Lower lobe of right lung (tissue), 2 donors: ENCODE results near the gene ADGRL3. TPM values are rescaled to one million over a fixed set of nuclear protein-coding genes. Genes with fewer than 3 reads are reported as not detected.
"Not testable (repeated sequence)": the region's sequence is repeated elsewhere in the genome, so short reads cannot be mapped to it uniquely, and the experiment has no call there.

Experiments used
- ATAC-seq, 2 donors: fragments of 200-7000 bp; cut with Tn5 transposase; one replicate each; pipeline ENCODE4 v1.9.1; 2020 to 2022; ENCODE audit warnings: mild to moderate bottlenecking in 2 of 2, moderate library complexity in 2 of 2
- DNase-seq: peaks from one replicate; pipeline ENCODE4 v3.0.0-alpha.2; 2020
- H3K27ac ChIP-seq: fragments of 200-600 bp; one replicate; pipeline ENCODE4 v1.8.0; 2022
- H3K27me3 ChIP-seq: fragments of 200-600 bp; one replicate; pipeline ENCODE4 v1.8.0; 2022; ENCODE audit warnings: low read depth
- H3K36me3 ChIP-seq: fragments of 200-600 bp; one replicate; pipeline ENCODE4 v1.8.0; 2022; ENCODE audit warnings: mild to moderate bottlenecking
- H3K4me1 ChIP-seq: fragments of 200-600 bp; one replicate; pipeline ENCODE4 v1.8.0; 2022
- H3K4me3 ChIP-seq: fragments of 200-600 bp; one replicate; pipeline ENCODE4 v1.8.0; 2022; ENCODE audit warnings: mild to moderate bottlenecking
- H3K9me3 ChIP-seq: fragments of 200-600 bp; one replicate; pipeline ENCODE4 v1.8.0; 2022
- intact Hi-C: fragments of 100-400 bp; cut with DNase I; formaldehyde crosslinking; loops from one replicate; pipeline ENCODE4 v1.11.0; 2022
- total RNA-seq: library from RNA; stranded (reverse); fragmentation: NEBNext Ultra II Directional; extraction: Animal tissue kit (Norgen Biotek cat#: 25700); gene quantifications from one replicate; pipeline ENCODE4 v1.2.1, GENCODE V29; 2021
- TF ChIP-seq, protein P1 (sequence below): fragments of 200-600 bp; IDR thresholded peaks from one replicate; pipeline ENCODE4 v1.8.0; 2022; ENCODE audit warnings: antibody characterized with exemption, mild to moderate bottlenecking
- donor health status: DM: no; HTN: yes; CAD: no; lungs with severe emphysema.

Gene ADGRL3
- total RNA-seq, 1 donor from 2014 or later: 6.0 TPM

GRCh38 chr4:61342061-61342460, 141.9 kb downstream of the ADGRL3 start:
- Histone ChIP-seq H3K9me3 (no peaks in the 10 kb centered on the region), H3K4me3 (no peak overlapping the region), H3K4me1 (no peaks in the 10 kb centered on the region), H3K27ac (no peak overlapping the region), H3K36me3 (no peaks in the 10 kb centered on the region), H3K27me3 (no peaks in the 10 kb centered on the region)
- DNase-seq (no peak), ATAC-seq (no peak)
- TF ChIP-seq, protein P1, sequence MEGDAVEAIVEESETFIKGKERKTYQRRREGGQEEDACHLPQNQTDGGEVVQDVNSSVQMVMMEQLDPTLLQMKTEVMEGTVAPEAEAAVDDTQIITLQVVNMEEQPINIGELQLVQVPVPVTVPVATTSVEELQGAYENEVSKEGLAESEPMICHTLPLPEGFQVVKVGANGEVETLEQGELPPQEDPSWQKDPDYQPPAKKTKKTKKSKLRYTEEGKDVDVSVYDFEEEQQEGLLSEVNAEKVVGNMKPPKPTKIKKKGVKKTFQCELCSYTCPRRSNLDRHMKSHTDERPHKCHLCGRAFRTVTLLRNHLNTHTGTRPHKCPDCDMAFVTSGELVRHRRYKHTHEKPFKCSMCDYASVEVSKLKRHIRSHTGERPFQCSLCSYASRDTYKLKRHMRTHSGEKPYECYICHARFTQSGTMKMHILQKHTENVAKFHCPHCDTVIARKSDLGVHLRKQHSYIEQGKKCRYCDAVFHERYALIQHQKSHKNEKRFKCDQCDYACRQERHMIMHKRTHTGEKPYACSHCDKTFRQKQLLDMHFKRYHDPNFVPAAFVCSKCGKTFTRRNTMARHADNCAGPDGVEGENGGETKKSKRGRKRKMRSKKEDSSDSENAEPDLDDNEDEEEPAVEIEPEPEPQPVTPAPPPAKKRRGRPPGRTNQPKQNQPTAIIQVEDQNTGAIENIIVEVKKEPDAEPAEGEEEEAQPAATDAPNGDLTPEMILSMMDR: no peak
- intact Hi-C loops: no loop called here

GRCh38 chr4:61350932-61351331, 150.8 kb downstream of the ADGRL3 start:
- Histone ChIP-seq H3K9me3 (no peaks in the 10 kb centered on the region), H3K36me3 (no peaks in the 10 kb centered on the region), H3K4me3 (no peak overlapping the region), H3K27ac (no peak overlapping the region), H3K27me3 (no peaks in the 10 kb centered on the region), H3K4me1 (no peaks in the 10 kb centered on the region)
- intact Hi-C loops: no loop called here
- TF ChIP-seq, protein P1: no peak
- ATAC-seq (no peak), DNase-seq (no peak)

GRCh38 chr4:61356696-61357095, 156.6 kb downstream of the ADGRL3 start:
- Histone ChIP-seq H3K27me3 (no peaks in the 10 kb centered on the region), H3K9me3 (no peaks in the 10 kb centered on the region), H3K4me1 (no peaks in the 10 kb centered on the region), H3K36me3 (no peaks in the 10 kb centered on the region), H3K27ac (no peak overlapping the region), H3K4me3 (no peak overlapping the region)
- TF ChIP-seq, protein P1: no peak
- intact Hi-C loops: no loop called here
- DNase-seq: no peak
- ATAC-seq: no peak

- H3K9me3 ChIP-seq: no peaks in the 10 kb centered on the region
- DNase-seq (no peak), ATAC-seq (no peak)
- no peak overlapping the region for H3K27ac ChIP-seq
- H3K4me3 ChIP-seq: no peak overlapping the region
- TF ChIP-seq, protein P1: no peak
- H3K4me1 ChIP-seq: no peaks in the 10 kb centered on the region
- intact Hi-C loops: no loop called here
- H3K36me3 ChIP-seq: no peaks in the 10 kb centered on the region
- no peaks in the 10 kb centered on the region for H3K27me3 ChIP-seq
Measured at GRCh38 chr4:61359301-61359700, 159.2 kb downstream of the ADGRL3 start.

DNA sequence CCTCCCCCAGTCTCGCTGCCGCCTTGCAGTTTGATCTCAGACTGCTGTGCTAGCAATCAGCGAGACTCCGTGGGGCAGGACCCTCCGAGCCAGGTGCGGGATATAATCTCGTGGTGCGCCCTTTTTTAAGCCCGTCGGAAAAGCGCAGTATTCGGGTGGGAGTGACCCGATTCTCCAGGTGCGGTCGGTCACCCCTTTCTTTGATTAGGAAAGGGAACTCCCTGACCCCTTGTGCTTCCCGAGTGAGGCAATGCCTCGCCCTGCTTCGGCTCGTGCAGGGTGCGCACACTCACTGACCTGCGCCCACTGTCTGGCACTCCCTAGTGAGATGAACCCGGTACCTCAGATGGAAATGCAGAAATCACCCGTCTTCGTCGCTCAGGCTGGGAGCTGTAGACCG, 172.7 kb downstream of the ADGRL3 start:
- H3K27ac ChIP-seq, H3K27me3 ChIP-seq, DNase-seq, H3K9me3 ChIP-seq, H3K4me1 ChIP-seq, H3K36me3 ChIP-seq, intact Hi-C loops, ATAC-seq, H3K4me3 ChIP-seq: not testable (repeated sequence)

DNA sequence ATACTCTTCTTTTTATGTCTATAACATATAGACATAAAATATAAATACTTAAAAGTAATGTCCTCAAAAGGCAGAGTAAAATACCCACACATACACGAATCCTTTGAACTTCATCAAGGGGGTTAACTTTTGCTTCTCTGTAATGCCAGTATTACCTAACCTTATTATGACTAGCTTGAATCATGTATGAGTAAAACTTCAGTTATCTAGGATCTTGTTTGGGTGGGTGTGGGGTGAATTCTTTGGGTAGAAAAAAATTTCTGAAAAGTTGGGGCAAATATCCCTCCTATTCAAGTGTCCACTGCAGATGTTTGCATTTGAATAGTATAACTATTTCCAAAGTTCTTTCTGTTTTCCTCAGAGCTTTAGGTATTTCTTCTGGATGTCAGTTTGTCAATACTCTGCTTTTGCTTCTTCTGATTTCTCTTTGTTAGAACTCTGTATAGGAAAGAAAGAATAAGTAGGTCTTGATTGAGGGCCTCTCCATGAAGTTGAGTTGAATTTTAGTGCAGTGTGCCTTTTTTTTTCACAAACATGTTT, 173.8 kb downstream of the ADGRL3 start:
- no peaks in the 10 kb centered on the region for H3K4me1 ChIP-seq
- intact Hi-C loops: no loop called here
- TF ChIP-seq, protein P1: no peak
- ATAC-seq: no peak
- H3K27ac ChIP-seq: no peak overlapping the region
- no peak for DNase-seq
- peaks cover 6% of the 10 kb centered on the region for H3K9me3 ChIP-seq
- no peak overlapping the region for H3K4me3 ChIP-seq
- H3K27me3 ChIP-seq: no peaks in the 10 kb centered on the region
- H3K36me3 ChIP-seq: no peaks in the 10 kb centered on the region
